Liver (tissue), 9 donors: ENCODE results near the gene RYR3. TPM values are rescaled to one million over a fixed set of nuclear protein-coding genes. Genes with fewer than 3 reads are reported as not detected.

ENCODE experiments used
- DNase-seq: peaks from one replicate; pipeline ENCODE4 v3.0.0-alpha.2; 2017; ENCODE audit warnings: low spot score
- H3K27ac ChIP-seq, 2 donors: one replicate each; pipeline ENCODE4 v1.7.0; 2013; ENCODE audit warnings: inconsistent platforms in 2 of 2, low read length in 2 of 2, control low read depth in 1 of 2, low read depth in 1 of 2, mild to moderate bottlenecking in 1 of 2
- H3K27me3 ChIP-seq, 4 donors: one replicate each; pipeline versions ENCODE4 v1.6.1 to v1.7.0; 2013; ENCODE audit warnings: low read length in 3 of 4, inconsistent platforms in 1 of 4, mild to moderate bottlenecking in 1 of 4, moderate library complexity in 1 of 4; ENCODE audit not compliant: control insufficient read depth in 4 of 4, insufficient read depth in 4 of 4
- H3K36me3 ChIP-seq, 4 donors: one replicate each; pipeline versions ENCODE4 v1.6.1 to v1.7.0; 2013; ENCODE audit warnings: low read length in 3 of 4, mild to moderate bottlenecking in 3 of 4, low read depth in 1 of 4, moderate library complexity in 1 of 4; ENCODE audit not compliant: control insufficient read depth in 4 of 4, insufficient read depth in 3 of 4
- H3K4me1 ChIP-seq, 4 donors: one replicate each; pipeline versions ENCODE4 v1.6.1 to v1.7.0; 2013; ENCODE audit warnings: low read length in 3 of 4, mild to moderate bottlenecking in 3 of 4, moderate library complexity in 1 of 4; ENCODE audit not compliant: control insufficient read depth in 4 of 4, insufficient read depth in 4 of 4
- H3K4me3 ChIP-seq, 3 donors: one replicate each; pipeline versions ENCODE4 v1.6.1 to v1.7.0; 2013; ENCODE audit warnings: low read length in 3 of 3, control low read depth in 1 of 3, low read depth in 1 of 3, mild to moderate bottlenecking in 1 of 3
- H3K9ac ChIP-seq, 2 donors: one replicate each; pipeline ENCODE4 v1.7.0; 2013; ENCODE audit warnings: low read length in 2 of 2, mild to moderate bottlenecking in 2 of 2, moderate library complexity in 2 of 2, control low read depth in 1 of 2, low read depth in 1 of 2
- H3K9me3 ChIP-seq, 4 donors: one replicate each; pipeline versions ENCODE4 v1.6.1 to v1.7.0; 2013; ENCODE audit warnings: low read length in 3 of 4; ENCODE audit not compliant: control insufficient read depth in 4 of 4
- ATF3 ChIP-seq: IDR thresholded peaks from 2 replicates; pipeline ENCODE4 v1.6.1; 2016; ENCODE audit warnings: antibody characterized with exemption
- EGR1 ChIP-seq, 2 donors: IDR thresholded peaks; 2 replicates each; pipeline ENCODE4 v1.6.1; 2016 to 2018; ENCODE audit warnings: antibody characterized with exemption in 2 of 2, low read depth in 2 of 2
- FOXA1 ChIP-seq: IDR thresholded peaks from 2 replicates; pipeline ENCODE4 v1.6.1; 2016; ENCODE audit warnings: antibody characterized with exemption
- FOXA2 ChIP-seq: IDR thresholded peaks from 2 replicates; pipeline ENCODE4 v1.6.1; 2016; ENCODE audit warnings: antibody characterized with exemption
- GABPA ChIP-seq, 2 donors: IDR thresholded peaks in 1 of 2; conservative IDR thresholded peaks in 1 of 2; 2 replicates each; pipeline ENCODE4 v1.6.1; 2016; ENCODE audit warnings: antibody characterized with exemption in 2 of 2, mild to moderate bottlenecking in 1 of 2, moderate library complexity in 1 of 2
- HNF4A ChIP-seq, 2 donors: conservative IDR thresholded peaks; 2 replicates each; pipeline ENCODE4 v1.6.1; 2016; ENCODE audit warnings: antibody characterized with exemption in 2 of 2, mild to moderate bottlenecking in 2 of 2
- HNF4G ChIP-seq: IDR thresholded peaks from 2 replicates; pipeline ENCODE4 v1.6.1; 2016; ENCODE audit warnings: antibody characterized with exemption
- JUND ChIP-seq, 2 donors: IDR thresholded peaks; 2 replicates each; pipeline ENCODE4 v1.6.1; 2016; ENCODE audit warnings: antibody characterized with exemption in 2 of 2
- MAX ChIP-seq: IDR thresholded peaks from 2 replicates; pipeline ENCODE4 v1.6.1; 2016; ENCODE audit warnings: antibody characterized with exemption
- NR2F2 ChIP-seq: IDR thresholded peaks from 2 replicates; pipeline ENCODE4 v1.6.1; 2016; ENCODE audit warnings: antibody characterized with exemption
- RAD21 ChIP-seq, 2 donors: IDR thresholded peaks; 2 replicates each; pipeline ENCODE4 v1.6.1; 2016; ENCODE audit warnings: antibody characterized with exemption in 2 of 2, mild to moderate bottlenecking in 2 of 2
- RXRA ChIP-seq, 2 donors: IDR thresholded peaks; 2 replicates each; pipeline ENCODE4 v1.6.1; 2017 to 2018; ENCODE audit warnings: antibody characterized with exemption in 2 of 2, mild to moderate bottlenecking in 1 of 2
- SP1 ChIP-seq: IDR thresholded peaks from 2 replicates; pipeline ENCODE4 v1.6.1; 2018; ENCODE audit warnings: antibody characterized with exemption, mild to moderate bottlenecking
- TAF1 ChIP-seq: conservative IDR thresholded peaks from 2 replicates; pipeline ENCODE4 v1.6.1; 2016; ENCODE audit warnings: antibody characterized with exemption, mild to moderate bottlenecking
- YY1 ChIP-seq: IDR thresholded peaks from 2 replicates; pipeline ENCODE4 v1.6.1; 2016; ENCODE audit warnings: antibody characterized with exemption, mild to moderate bottlenecking
- ZBTB33 ChIP-seq: IDR thresholded peaks from 2 replicates; pipeline ENCODE4 v1.6.1; 2016; ENCODE audit warnings: antibody characterized with exemption
- WGBS: extraction: QIAGEN DNeasy Blood & Tissue Kit; methylation state at CpG from one replicate; pipeline ENCODE4 v1.1.7; 2013; 5-methylcytosine and 5-hydroxymethylcytosine counted together
- polyA plus RNA-seq, 2 donors: library from polyadenylated mRNA; stranded (reverse) in 1 of 2; unstranded in 1 of 2; fragments of 200-250 nt in 1 of 2; fragments of >200 nt in 1 of 2; fragmentation: Nextera tagmentation in 1 of 2; extraction: Ambion mirVana in 1 of 2; gene quantifications; one replicate each; pipeline versions ENCODE4 v1.2.1 to v1.2.3, GENCODE V29; 2013 to 2015
- total RNA-seq, 2 donors: library from RNA; depleted of rRNA; stranded (reverse); fragments of >200 nt; gene quantifications; one replicate each; pipeline ENCODE4 v1.2.3, GENCODE V29; 2014
- TF ChIP-seq, protein P1 (sequence below): IDR thresholded peaks from 2 replicates; pipeline ENCODE4 v1.6.1; 2016; ENCODE audit warnings: antibody characterized with exemption, mild to moderate bottlenecking
- TF ChIP-seq, protein P2 (sequence below): fragments of 150-350 bp; IDR thresholded peaks from 2 replicates; pipeline ENCODE4 v1.5.1; 2017; ENCODE audit warnings: improper control_type of control experiment, low read depth, low read length; ENCODE audit not compliant: missing input control
- donor health status: healthy.
- donor health status: healthy.
- donor health status: healthy.
- donor health status: healthy.
- donor health status: healthy.

The RYR3 gene
- total and polyA plus RNA-seq, 4 donors, result 0.01 to 1.1 (median 0.22) TPM

DNA sequence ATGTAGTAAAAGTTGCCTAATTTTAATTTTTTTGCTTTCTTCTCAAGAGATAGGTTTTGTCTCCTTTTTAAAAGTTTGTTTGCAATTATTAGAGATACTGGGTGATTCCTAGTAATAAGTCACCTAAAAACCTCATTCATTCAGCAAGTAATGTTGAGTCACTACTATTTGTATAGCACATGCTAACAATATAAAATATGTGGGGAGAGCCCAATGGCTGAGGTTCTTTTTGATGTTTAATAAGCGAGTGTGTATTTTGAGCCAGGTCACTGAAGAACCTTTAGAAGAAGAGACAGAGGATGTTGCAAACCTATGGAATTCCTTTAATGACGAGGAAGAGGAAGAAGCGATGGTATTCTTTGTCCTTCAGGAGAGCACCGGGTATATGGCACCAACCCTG is 533.8 kb downstream of the RYR3 start:
- TF ChIP-seq FOXA1, result no peak
- TF ChIP-seq MAX, result no peak
- no peak for TF ChIP-seq ZBTB33
- TF ChIP-seq FOXA2, result no peak
- no peak for TF ChIP-seq SP1
- no peak for TF ChIP-seq YY1
- TF ChIP-seq HNF4G, result no peak
- no peak for TF ChIP-seq RAD21 (IDR thresholded peaks at IDR 0.05)
- TF ChIP-seq, protein P1, sequence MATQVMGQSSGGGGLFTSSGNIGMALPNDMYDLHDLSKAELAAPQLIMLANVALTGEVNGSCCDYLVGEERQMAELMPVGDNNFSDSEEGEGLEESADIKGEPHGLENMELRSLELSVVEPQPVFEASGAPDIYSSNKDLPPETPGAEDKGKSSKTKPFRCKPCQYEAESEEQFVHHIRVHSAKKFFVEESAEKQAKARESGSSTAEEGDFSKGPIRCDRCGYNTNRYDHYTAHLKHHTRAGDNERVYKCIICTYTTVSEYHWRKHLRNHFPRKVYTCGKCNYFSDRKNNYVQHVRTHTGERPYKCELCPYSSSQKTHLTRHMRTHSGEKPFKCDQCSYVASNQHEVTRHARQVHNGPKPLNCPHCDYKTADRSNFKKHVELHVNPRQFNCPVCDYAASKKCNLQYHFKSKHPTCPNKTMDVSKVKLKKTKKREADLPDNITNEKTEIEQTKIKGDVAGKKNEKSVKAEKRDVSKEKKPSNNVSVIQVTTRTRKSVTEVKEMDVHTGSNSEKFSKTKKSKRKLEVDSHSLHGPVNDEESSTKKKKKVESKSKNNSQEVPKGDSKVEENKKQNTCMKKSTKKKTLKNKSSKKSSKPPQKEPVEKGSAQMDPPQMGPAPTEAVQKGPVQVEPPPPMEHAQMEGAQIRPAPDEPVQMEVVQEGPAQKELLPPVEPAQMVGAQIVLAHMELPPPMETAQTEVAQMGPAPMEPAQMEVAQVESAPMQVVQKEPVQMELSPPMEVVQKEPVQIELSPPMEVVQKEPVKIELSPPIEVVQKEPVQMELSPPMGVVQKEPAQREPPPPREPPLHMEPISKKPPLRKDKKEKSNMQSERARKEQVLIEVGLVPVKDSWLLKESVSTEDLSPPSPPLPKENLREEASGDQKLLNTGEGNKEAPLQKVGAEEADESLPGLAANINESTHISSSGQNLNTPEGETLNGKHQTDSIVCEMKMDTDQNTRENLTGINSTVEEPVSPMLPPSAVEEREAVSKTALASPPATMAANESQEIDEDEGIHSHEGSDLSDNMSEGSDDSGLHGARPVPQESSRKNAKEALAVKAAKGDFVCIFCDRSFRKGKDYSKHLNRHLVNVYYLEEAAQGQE, result no peak
- TF ChIP-seq RXRA (IDR thresholded peaks at IDR 0.05), result no peak
- TF ChIP-seq TAF1, result no peak
- TF ChIP-seq ATF3, result no peak
- TF ChIP-seq, protein P2, sequence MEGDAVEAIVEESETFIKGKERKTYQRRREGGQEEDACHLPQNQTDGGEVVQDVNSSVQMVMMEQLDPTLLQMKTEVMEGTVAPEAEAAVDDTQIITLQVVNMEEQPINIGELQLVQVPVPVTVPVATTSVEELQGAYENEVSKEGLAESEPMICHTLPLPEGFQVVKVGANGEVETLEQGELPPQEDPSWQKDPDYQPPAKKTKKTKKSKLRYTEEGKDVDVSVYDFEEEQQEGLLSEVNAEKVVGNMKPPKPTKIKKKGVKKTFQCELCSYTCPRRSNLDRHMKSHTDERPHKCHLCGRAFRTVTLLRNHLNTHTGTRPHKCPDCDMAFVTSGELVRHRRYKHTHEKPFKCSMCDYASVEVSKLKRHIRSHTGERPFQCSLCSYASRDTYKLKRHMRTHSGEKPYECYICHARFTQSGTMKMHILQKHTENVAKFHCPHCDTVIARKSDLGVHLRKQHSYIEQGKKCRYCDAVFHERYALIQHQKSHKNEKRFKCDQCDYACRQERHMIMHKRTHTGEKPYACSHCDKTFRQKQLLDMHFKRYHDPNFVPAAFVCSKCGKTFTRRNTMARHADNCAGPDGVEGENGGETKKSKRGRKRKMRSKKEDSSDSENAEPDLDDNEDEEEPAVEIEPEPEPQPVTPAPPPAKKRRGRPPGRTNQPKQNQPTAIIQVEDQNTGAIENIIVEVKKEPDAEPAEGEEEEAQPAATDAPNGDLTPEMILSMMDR, result no peak
- no peak for TF ChIP-seq NR2F2
- TF ChIP-seq JUND (IDR thresholded peaks at IDR 0.05), result no peak
- no peak for DNase-seq
- Histone ChIP-seq H3K9ac (no peak overlapping the region), H3K27ac (no peak overlapping the region), H3K4me3 (no peak overlapping the region), H3K4me1 (no peaks in the 10 kb centered on the region), H3K9me3 (no peaks in the 10 kb centered on the region), H3K36me3 (no peaks in the 10 kb centered on the region), H3K27me3 (no peaks in the 10 kb centered on the region)
- WGBS, result 97% methylated on average over 4 of the region's 4 CpGs

DNA sequence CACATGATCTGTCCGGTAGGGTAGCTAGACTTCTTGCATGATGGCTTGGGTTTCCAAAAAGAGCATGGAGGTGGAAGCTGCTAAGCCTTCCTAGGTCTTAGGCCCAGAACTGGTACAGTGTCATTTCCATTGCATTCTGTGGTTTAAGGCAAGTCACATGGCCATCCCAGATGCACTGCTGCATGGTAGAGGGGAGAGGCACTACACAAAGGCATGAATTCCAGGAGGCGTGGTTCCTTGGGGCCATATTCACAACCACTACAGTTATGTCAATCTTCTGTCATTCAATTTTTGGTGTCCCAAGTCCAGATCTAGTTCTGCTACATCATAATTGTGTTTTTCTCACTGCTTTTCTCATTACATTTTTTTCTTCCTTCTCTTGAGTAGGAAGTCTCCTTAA is 535.4 kb downstream of the RYR3 start:
- Histone ChIP-seq H3K9ac (no peak overlapping the region), H3K36me3 (no peaks in the 10 kb centered on the region), H3K27ac (no peak overlapping the region), H3K27me3 (no peaks in the 10 kb centered on the region), H3K4me3 (no peak overlapping the region), H3K9me3 (no peaks in the 10 kb centered on the region), H3K4me1 (no peaks in the 10 kb centered on the region)
- 91% methylated on average over 2 of the region's 2 CpGs for WGBS
- DNase-seq, result no peak
- TF ChIP-seq YY1 (no peak), HNF4G (no peak), HNF4A (conservative IDR thresholded peaks at IDR 0.05) (no peak), NR2F2 (no peak), JUND (IDR thresholded peaks at IDR 0.05) (no peak), GABPA (IDR thresholded peaks at IDR 0.05 in 1 of 2, conservative IDR thresholded peaks at IDR 0.05 in 1 of 2) (no peak), EGR1 (IDR thresholded peaks at IDR 0.05; ENCODE audit: low read depth in 2 of 2) (no peak), ATF3 (no peak)
- TF ChIP-seq, protein P1, result no peak
- TF ChIP-seq, protein P2, result no peak
